H54 (cell line): ENCODE results near the gene MRE11.
"Not testable (repeated sequence)": the region's sequence is repeated elsewhere in the genome, so short reads cannot be mapped to it uniquely, and the experiment has no call there.

ENCODE experiments used
- DNase-seq: peaks from one replicate; pipeline ENCODE4 v3.0.0; 2011; ENCODE audit warnings: low spot score, mixed read lengths; ENCODE audit not compliant: insufficient read length
- FAIRE-seq: peaks from 3 replicates; lab custom pipeline; 2011; peaks lifted over from hg19 to GRCh38; lab: Jason Lieb, UNC
- POLR2A ChIP-seq: IDR thresholded peaks from 2 replicates; pipeline ENCODE4 v1.6.1; 2011; ENCODE audit warnings: low read depth, mild to moderate bottlenecking, low read length

The MRE11 gene

GRCh38 chr11:94519478-94520084 lies 25.9 kb upstream of the MRE11 start:
- DNase-seq (no peak), FAIRE-seq (no peak)
- no peak for TF ChIP-seq POLR2A

GRCh38 chr11:94518300-94518699 lies 24.7 kb upstream of the MRE11 start:
- FAIRE-seq = no peak
- DNase-seq = no peak
- TF ChIP-seq POLR2A = no peak

- TF ChIP-seq POLR2A = no peak
- FAIRE-seq (no peak), DNase-seq (no peak)
Observed at GRCh38 chr11:94516725-94517124, 23.1 kb upstream of the MRE11 start.

GRCh38 chr11:94515398-94515797 lies 21.8 kb upstream of the MRE11 start:
- TF ChIP-seq POLR2A = no peak
- no peak for DNase-seq
- FAIRE-seq = no peak

DNA sequence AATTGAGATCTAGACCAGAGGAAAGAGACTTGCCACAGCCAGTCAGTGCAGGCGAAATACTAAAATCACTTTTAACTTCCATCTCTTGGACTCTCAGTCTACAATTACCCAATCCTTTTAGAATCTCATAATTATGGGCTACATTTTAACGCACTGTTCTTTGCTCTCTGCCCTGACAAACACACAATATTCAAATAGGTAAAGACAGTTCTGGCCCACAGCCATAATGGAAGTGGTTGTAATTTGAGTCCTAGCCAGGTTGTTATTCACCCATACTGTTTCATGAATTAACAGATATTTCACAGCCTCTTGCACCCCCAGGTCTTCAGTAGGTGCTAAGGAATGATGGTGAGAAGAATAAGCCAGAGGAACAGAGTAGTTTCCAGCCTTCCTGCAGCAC lies 19.4 kb upstream of the MRE11 start:
- DNase-seq = no peak
- TF ChIP-seq POLR2A = no peak
- no peak for FAIRE-seq

DNA sequence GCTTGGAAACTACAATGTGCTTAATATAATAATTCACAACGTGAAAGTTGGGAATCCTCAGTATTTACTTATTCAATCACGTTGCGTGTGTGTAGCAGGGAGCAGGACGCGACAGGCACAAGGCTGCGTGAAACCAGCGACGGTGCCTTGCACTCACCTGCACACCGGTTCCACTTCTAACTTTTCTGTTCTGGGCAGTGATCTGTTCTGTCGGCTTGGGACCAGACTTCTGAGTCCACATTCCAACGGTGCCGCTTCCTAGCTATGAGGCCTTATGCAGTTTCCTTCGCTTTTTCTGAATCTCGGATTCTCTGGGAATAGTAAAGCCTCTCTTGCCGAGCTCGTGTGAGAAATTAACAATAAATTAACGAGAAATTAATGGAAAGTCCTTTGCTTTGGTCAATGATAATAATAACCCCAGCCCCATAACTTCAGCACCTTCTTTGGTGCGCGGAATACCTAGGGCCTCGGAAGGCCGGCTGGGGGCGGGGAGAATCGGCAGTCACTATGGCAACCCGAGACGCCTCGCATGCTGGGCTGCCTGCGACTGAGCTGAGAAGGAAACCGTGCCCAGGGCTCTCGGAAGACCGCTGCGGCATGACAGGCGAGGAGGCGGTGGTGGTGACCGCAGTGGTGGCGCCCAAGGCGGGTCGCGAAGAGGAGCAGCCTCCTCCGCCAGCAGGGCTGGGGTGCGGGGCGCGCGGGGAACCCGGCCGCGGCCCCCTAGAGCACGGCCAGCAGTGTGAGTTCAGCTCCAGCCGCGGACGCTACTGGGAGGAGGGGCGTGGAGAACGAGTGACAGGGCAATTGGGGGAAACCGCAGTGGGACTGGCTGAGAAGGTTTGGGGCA lies 18.5 kb upstream of the MRE11 start, which contains the start of gene C11orf97:
TSS of gene C11orf97 (plus strand) at position 530 of the 850 bp plus-strand sequence. CDS start at position 598, 68 bp downstream.
- no peak for TF ChIP-seq POLR2A
- no peak for DNase-seq
- FAIRE-seq = no peak

DNA sequence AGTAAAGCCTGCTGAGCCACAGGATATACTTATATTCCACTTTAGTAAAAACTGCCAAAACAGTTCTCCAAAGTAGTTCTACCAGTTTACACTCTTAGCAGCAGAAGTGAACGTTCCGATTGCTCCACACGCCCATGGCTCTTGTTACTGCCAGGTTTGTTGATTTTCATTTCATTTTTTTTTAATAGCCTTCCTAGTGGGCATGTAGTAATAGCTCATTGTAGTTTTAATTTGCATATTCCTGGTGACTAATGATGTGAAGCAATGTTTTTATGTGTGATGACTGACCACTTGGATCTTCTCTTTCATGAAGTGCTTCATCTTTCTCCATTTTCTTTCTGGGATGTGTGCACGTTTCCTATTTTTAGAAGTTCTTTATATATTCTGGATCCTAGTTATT lies 13.8 kb upstream of the MRE11 start:
- TF ChIP-seq POLR2A = no peak
- FAIRE-seq (no peak), DNase-seq (no peak)

- FAIRE-seq, DNase-seq: not testable (repeated sequence)
Observed at GRCh38 chr11:94506513-94506912, 12.9 kb upstream of the MRE11 start.

DNA sequence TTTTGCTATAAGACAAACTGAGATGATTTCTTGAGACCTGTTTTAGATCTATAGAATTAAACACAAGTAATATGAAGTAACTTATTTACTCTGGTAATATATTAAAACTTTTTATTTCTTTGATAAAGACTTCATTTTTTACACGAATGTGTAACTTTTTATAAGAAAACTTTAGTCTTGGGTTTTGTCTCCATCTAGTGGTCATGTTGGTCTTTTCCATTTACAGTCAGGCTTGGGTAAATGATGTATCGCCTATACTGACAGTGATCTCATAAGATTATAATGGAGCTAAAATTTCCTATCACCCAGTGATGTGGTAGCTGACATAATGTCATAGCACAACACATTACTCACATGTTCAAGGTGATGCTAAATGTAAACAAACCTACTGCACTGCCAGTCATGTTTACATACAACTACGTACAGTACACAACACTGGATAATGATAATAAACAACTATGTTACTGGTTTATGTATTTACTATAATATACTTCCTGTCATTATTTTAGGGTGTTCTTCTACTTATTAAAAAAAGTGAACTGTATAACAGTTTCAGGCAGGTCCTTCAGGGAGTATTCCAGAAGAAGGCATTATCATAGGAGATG lies 11.1 kb upstream of the MRE11 start:
- TF ChIP-seq POLR2A = no peak
- DNase-seq = no peak
- FAIRE-seq = no peak

DNA sequence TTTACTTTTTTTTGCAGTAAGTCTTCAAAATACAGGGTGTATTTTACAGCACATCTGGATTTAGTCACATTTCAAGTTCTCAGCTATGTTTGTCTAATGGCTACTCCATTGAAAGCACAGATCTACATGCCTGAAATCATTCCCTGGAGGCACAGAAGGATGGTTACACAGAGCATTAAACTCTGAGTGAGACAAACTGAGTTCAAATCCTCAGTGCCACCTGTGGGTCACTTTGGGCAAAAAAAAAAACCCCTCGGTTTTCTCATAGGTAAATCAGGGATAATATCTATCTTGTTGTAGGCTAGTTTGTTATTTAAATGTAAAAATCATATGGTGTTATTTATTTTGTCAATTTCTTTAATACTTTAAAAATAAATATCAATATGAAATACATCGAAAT lies 7.9 kb upstream of the MRE11 start:
- DNase-seq (no peak), FAIRE-seq (no peak)
- TF ChIP-seq POLR2A = no peak

DNA sequence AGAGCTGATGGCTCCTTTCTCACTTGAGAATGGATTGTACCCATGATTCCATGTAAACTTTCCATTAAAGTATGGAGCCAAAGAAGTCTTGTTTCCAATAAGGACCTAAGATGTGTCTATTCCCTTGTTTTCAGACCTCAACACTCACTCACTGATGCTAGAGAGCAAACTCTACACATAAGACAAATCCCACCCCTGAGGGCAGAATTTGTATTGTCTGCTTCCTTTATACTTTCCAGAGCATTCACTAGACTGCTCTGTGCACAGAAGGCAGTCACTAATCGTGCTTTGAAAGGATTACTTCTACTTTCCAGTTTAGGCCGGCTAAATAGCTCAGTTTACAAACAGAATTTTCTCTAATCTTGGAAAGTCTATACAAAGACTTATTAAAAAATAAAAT lies 6.5 kb upstream of the MRE11 start:
- no peak for TF ChIP-seq POLR2A
- no peak for DNase-seq
- FAIRE-seq = no peak

- FAIRE-seq (no peak), DNase-seq (no peak)
- TF ChIP-seq POLR2A = no peak
Observed at GRCh38 chr11:94494126-94494680, 559 bp upstream of the MRE11 start.

DNA sequence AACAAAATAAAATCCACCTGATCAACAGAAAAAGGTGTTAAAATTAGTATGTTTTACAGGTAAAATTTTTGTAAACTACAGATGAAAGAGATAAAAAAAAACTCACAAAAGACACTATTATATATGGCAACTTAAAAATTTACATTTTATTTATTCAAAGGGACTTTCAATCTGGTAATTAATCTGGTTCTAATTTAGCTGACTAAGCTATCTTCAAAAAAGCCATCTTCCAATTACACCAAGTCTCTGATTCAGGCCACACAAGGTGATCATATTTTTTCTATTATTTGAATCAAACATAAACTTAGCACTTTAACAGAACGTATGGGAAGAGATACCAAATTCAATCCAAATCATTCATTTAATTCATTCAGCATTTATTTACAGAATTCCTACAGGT lies 7.6 kb downstream of the MRE11 start:
- FAIRE-seq (no peak), DNase-seq (no peak)
- no peak for TF ChIP-seq POLR2A

DNA sequence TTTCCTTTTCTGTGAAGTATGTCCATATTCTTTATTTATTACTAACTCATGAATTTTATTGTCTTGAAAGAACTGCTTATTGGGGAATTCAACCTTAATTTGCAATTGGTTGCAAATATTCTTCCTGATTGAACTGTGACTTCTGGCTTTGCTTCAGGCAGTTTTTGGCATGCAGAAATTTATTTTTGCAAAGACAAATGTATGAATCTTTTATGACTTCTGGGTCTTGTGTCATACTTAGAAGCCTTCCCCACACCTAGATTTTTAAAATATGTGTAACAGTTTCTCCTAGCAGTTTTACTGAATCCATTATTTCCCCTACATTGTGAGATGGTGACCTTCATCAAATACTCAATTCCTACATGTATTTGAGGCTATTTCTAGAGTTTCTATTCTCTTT lies 12.3 kb downstream of the MRE11 start:
- no peak for TF ChIP-seq POLR2A
- DNase-seq (no peak), FAIRE-seq (no peak)
